Raji (cell line): Measurements from ENCODE around the gene LTBR.

ENCODE experiments used
- POLR2A ChIP-seq: IDR thresholded peaks from 2 replicates; pipeline ENCODE4 v1.6.1; 2011; ENCODE audit warnings: low read depth, low read length, control low read depth; ENCODE audit not compliant: insufficient read depth

The LTBR gene

DNA sequence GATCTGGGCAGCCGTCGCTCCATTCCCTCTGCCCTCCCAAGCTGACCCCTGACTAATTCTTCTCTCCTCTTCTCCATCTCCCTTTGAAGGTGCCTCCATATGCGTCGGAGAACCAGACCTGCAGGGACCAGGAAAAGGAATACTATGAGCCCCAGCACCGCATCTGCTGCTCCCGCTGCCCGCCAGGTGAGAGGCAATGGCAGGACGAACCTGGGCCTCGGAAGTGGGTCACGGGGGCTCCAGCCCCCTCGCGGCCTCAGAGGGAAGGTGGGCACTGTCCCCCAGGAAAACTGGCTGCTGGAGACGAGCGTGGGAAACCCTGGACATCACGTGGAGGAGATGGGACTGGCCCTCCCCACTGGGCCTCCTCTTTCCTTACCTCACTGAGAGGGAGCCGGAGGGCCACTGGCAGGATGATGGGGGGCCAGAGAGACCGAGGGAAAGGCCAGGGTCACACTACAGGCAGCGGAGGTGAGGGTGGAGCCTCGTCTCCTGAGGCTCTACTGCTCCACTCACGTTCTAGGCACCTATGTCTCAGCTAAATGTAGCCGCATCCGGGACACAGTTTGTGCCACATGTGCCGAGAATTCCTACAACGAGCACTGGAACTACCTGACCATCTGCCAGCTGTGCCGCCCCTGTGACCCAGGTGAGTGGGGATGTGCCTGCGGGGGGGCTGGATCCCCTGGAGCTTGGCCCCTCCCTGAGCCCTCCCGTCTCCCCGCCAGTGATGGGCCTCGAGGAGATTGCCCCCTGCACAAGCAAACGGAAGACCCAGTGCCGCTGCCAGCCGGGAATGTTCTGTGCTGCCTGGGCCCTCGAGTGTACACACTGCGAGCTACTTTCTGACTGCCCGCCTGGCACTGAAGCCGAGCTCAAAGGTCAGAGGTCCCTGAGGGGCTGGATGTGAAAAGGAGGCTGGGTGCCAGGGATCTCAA lies 806 bp downstream of the LTBR start:
- TF ChIP-seq POLR2A = no peak

DNA sequence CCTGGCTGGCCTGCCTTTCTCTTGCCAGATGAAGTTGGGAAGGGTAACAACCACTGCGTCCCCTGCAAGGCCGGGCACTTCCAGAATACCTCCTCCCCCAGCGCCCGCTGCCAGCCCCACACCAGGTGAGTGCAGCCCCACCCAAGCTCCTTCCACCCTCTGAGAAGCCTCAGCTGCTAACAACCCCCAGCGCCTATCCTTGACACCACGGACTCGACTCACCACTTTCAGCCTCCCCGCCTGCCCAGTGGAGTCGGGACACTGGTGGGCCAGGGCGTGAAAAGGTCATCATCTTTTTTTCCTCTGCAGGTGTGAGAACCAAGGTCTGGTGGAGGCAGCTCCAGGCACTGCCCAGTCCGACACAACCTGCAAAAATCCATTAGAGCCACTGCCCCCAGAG lies 2.1 kb downstream of the LTBR start:
- no peak for TF ChIP-seq POLR2A

DNA sequence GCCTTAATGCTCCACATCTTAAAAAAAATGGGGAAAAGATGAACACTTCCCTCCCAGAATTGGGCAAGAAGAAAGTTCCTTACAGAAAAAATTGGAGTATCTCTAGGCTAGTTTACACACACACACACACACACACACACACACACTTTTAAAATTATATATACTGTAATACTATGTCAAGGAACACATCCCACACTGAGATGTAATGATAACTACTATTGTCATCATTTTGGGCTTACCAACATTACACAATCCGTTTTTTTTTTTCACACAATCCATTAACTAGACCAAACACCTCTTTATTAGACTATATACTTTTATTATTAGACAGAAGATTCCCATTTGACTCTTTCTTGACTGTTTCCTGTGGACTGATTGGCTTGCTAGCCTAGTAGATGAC lies 2.5 kb downstream of the LTBR start:
- TF ChIP-seq POLR2A = no peak

- TF ChIP-seq POLR2A = no peak
Observed at GRCh38 chr12:6387541-6387940, 3.6 kb downstream of the LTBR start.

- no peak for TF ChIP-seq POLR2A
Observed at GRCh38 chr12:6390084-6390799, 6.3 kb downstream of the LTBR start.

GRCh38 chr12:6391013-6391412 lies 7.1 kb downstream of the LTBR start:
- no peak for TF ChIP-seq POLR2A

GRCh38 chr12:6392504-6392903 lies 8.5 kb downstream of the LTBR start:
- no peak for TF ChIP-seq POLR2A

GRCh38 chr12:6393109-6393508 lies 9.1 kb downstream of the LTBR start:
- no peak for TF ChIP-seq POLR2A

- no peak for TF ChIP-seq POLR2A
Observed at GRCh38 chr12:6394398-6394797, 10.4 kb downstream of the LTBR start.

- no peak for TF ChIP-seq POLR2A
Observed at GRCh38 chr12:6396031-6396430, 12.1 kb downstream of the LTBR start.

GRCh38 chr12:6399884-6400644 lies 16.1 kb downstream of the LTBR start:
- TF ChIP-seq POLR2A = no peak

- TF ChIP-seq POLR2A = no peak
Observed at GRCh38 chr12:6404390-6404789, 20.4 kb downstream of the LTBR start.

DNA sequence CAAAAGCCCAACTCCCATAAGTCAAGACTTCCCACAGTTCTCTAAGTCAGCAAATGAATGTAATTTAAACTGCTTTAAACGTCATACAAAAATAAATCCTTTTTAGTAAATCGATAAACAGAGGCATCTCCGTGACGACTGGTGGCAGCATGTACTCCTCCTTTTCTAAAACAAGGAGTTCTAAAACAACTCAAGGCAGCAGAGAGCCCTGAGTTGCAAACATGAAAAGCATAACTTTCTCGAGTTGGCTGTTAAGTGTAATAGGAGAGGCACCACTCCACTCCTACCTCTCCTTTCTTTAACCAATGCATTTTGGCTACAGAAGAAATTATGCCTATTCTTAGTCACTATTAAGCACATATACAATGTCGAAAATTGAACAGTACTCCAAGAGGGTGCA lies 22.0 kb downstream of the LTBR start:
- no peak for TF ChIP-seq POLR2A

- TF ChIP-seq POLR2A = no peak
Observed at GRCh38 chr12:6407236-6407954, 23.4 kb downstream of the LTBR start.

- TF ChIP-seq POLR2A = no peak
Observed at GRCh38 chr12:6416596-6416995, 32.6 kb downstream of the LTBR start.
